ENCODE data around the gene FIGNL1.

Gene FIGNL1

GRCh38 chr7:50426280-50427045 is 23.7 kb downstream of the FIGNL1 start:
- H3K27ac ChIP-seq, result no peak overlapping the region
- no peak for TF ChIP-seq CTCF (IDR thresholded peaks at IDR 0.05)
- TF ChIP-seq ZFX (IDR thresholded peaks at IDR 0.05; ENCODE audit: borderline replicate concordance), result no peak

- no peak overlapping the region for H3K27ac ChIP-seq
- TF ChIP-seq ZFX (IDR thresholded peaks at IDR 0.05; ENCODE audit: borderline replicate concordance), result no peak
- TF ChIP-seq CTCF (IDR thresholded peaks at IDR 0.05), result no peak
Observed at GRCh38 chr7:50425318-50425717, 24.8 kb downstream of the FIGNL1 start.

GRCh38 chr7:50423860-50424259 is 26.3 kb downstream of the FIGNL1 start:
- TF ChIP-seq CTCF (IDR thresholded peaks at IDR 0.05), result no peak
- TF ChIP-seq ZFX (IDR thresholded peaks at IDR 0.05; ENCODE audit: borderline replicate concordance), result no peak
- H3K27ac ChIP-seq, result no peak overlapping the region

- no peak for TF ChIP-seq ZFX (IDR thresholded peaks at IDR 0.05; ENCODE audit: borderline replicate concordance)
- TF ChIP-seq CTCF (IDR thresholded peaks at IDR 0.05), result no peak
- no peak overlapping the region for H3K27ac ChIP-seq
Observed at GRCh38 chr7:50422858-50423257, 27.3 kb downstream of the FIGNL1 start.

- TF ChIP-seq CTCF (IDR thresholded peaks at IDR 0.05), result no peak
- TF ChIP-seq ZFX (IDR thresholded peaks at IDR 0.05; ENCODE audit: borderline replicate concordance), result no peak
- H3K27ac ChIP-seq, result no peak overlapping the region
Observed at GRCh38 chr7:50421043-50421442, 29.1 kb downstream of the FIGNL1 start.

- no peak overlapping the region for H3K27ac ChIP-seq
- no peak for TF ChIP-seq ZFX (IDR thresholded peaks at IDR 0.05; ENCODE audit: borderline replicate concordance)
- TF ChIP-seq CTCF (IDR thresholded peaks at IDR 0.05), result no peak
Observed at GRCh38 chr7:50418526-50419290, 31.4 kb downstream of the FIGNL1 start.

GRCh38 chr7:50418086-50418515 is 32.0 kb downstream of the FIGNL1 start:
- no peak overlapping the region for H3K27ac ChIP-seq
- TF ChIP-seq CTCF (IDR thresholded peaks at IDR 0.05) (peak; percentile 98), ZFX (IDR thresholded peaks at IDR 0.05; ENCODE audit: borderline replicate concordance) (no peak)

All from 22Rv1 (cell line).